Activated naive CD4-positive, alpha-beta T cell (primary cell): Measurements from ENCODE around the gene LTB.
"Not testable (repeated sequence)": the region's sequence is repeated elsewhere in the genome, so short reads cannot be mapped to it uniquely, and the experiment has no call there.

Experiments
- DNase-seq, 4 experiments: peaks; one replicate each; lab custom pipeline; 2025; lab: John Stamatoyannopoulos, UW

The LTB gene

GRCh38 chr6:31609519-31610406, 27.5 kb upstream of the LTB start:
- no peak for DNase-seq

- no peak for DNase-seq
Observed at GRCh38 chr6:31607317-31607716, 25.1 kb upstream of the LTB start.

GRCh38 chr6:31597006-31597405, 14.8 kb upstream of the LTB start:
- DNase-seq: peak in 1 of 4 experiments; percentile 14

GRCh38 chr6:31592396-31592771, 10.2 kb upstream of the LTB start:
- no peak for DNase-seq

- DNase-seq: not testable (repeated sequence)
Observed at GRCh38 chr6:31590691-31591090, 8.5 kb upstream of the LTB start.

- DNase-seq: no peak
Observed at GRCh38 chr6:31588871-31589650, 6.8 kb upstream of the LTB start.

- no peak for DNase-seq
Observed at GRCh38 chr6:31587791-31588777, 5.9 kb upstream of the LTB start.

GRCh38 chr6:31586599-31587281, 4.5 kb upstream of the LTB start:
- DNase-seq: no peak

- DNase-seq: no peak
Observed at GRCh38 chr6:31586008-31586407, 3.8 kb upstream of the LTB start, which contains the start of gene LST1. LST1 (plus strand) TSS chr6:31586277; CDS start chr6:31587300, 1,023 bp downstream.

GRCh38 chr6:31585491-31585890, 3.3 kb upstream of the LTB start:
- no peak for DNase-seq

GRCh38 chr6:31581434-31582229, 592 bp downstream of the LTB start:
- DNase-seq: no peak

GRCh38 chr6:31580807-31581433, 1.3 kb downstream of the LTB start:
- peak; percentile 76 to 92 (median 86) for DNase-seq

- no peak for DNase-seq
Observed at GRCh38 chr6:31580438-31580740, 1.8 kb downstream of the LTB start.

- no peak for DNase-seq
Observed at GRCh38 chr6:31579546-31580437, 2.4 kb downstream of the LTB start.

- no peak for DNase-seq
Observed at GRCh38 chr6:31579119-31579505, 3.1 kb downstream of the LTB start.

- no peak for DNase-seq
Observed at GRCh38 chr6:31578184-31579118, 3.8 kb downstream of the LTB start.

GRCh38 chr6:31577579-31577966, 4.7 kb downstream of the LTB start:
- DNase-seq: no peak
